HG03196 (cell line): ENCODE data around the gene STARD7.
"Not testable (repeated sequence)": the region's sequence is repeated elsewhere in the genome, so short reads cannot be mapped to it uniquely, and the experiment has no call there.

Source experiments
- ATAC-seq: cut with Tn5 transposase; IDR thresholded peaks from one replicate; pipeline ENCODE4 v1.9.1; 2021; ENCODE audit not compliant: unreplicated experiment

The STARD7 gene

DNA sequence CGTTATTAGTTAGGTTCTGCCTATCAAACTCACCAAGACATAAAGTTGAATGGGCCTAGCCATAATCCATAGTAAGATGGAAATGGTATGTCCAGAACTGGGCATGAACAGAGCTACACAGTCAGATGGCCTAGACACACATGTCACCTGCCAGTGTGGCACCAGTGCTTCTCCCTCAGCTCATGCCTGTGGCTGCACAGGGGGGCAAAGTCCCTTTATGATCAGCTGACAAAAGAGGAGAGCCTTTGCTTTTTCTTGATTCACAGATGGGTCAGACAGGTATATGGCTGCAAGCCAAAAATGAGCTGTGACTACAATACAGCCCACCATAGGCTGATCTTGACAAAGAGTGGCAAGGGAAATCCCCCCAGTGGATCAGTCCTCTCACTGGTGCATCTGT, 28.3 kb upstream of the STARD7 start:
- no peak for ATAC-seq

DNA sequence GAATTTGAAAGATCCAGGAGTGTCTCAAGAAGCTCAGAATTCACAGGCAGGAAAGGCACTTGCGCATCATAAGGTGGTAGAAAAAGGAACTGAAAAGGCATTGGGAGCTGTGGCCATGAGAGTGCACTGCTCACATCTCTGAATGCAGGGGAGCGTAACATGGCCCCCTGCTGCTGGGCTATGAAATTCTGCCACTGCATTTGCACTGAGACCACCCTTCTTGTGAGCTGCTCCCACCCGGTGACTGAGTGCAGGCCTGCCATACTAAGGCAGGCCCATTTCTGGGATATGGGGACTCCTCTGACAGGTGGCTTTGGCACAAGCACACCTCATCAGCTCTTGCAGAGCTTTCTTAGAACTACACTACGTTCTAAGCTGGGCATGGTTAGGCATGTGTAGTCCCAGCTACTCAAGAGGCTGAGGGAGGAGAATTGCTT, 25.3 kb upstream of the STARD7 start:
- peak; percentile 79 for ATAC-seq

DNA sequence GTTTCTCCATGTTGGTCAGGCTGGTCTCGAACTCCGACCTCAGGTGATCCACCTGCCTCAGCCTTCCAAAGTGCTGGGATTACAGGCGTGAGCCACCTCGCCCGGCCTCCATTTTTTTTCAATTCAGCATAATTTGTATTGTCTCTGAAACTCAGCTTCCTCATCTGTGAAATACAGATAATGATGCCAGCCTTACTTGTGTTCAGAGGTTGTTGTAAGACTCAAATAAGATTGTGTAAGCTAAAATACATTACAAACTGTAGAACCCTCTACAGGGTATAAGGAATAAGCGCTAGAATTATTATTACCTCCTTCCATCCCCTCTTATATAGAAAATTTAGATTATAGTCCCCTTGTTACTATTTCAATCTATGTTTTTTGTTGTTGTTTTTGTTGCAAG, 24.8 kb upstream of the STARD7 start:
- no peak for ATAC-seq

DNA sequence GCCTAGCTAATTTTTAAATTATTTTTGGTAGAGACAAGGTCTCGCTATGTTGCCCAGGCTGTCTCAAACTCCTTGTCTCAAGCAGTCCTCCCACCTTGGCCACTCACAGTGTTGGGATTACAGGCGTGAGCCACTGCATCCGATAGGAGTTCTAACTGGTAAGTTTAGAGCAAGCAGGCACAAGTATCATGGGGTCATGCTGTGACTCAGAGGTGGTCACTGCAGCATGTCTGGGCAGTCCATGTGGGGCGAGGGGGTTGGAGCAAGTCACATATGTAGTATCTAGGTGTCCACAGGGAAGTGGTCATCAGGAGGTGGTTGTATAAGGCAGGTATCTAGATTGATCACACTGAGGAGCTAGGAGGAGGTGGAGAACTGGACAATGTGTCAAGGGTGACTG, 22.7 kb upstream of the STARD7 start:
- ATAC-seq, result no peak

DNA sequence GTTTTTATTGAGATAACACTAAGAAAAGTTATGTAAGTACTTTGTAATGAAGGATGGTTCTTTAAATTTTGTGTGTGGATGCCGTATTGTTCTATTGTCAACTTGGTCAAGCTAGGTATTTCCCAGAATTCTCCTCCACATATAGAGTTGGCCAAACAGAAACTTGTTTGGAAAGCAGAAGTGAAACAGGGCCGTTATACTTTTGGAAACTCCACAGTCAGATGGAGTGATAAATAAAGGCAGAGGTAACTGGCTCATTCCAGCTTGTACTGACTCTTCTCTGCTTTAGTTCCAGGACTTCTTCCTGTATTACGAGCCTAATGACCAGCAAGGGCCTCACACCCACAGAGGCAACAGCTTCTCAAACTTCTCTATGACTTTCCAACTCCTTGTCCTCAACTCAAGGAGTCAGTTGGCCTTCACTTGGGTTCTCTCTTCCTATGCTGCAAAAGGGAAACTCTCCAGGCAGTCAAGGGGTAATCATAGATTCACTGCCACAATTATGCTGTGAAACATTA, 16.4 kb upstream of the STARD7 start:
- peak; percentile 76 for ATAC-seq

DNA sequence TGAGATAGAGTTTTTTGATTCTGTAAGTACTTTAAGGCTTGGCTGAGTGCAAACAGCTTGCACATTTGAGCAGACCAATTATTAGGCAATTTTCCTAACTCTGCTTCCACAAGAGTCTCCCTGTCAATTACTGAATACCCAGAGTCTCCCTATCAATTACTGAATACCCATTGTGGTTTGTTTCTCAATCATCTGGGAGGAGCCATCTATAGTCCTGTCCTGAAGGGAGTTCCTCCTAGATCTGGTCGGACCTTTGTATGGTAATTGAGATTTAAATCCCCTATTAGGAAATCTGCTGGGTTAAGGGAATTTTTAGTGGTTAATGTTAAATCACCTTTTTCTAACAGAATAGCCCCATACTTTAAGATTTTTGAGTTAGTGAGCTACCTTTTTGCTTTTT, 12.5 kb upstream of the STARD7 start:
- not testable (repeated sequence) for ATAC-seq

DNA sequence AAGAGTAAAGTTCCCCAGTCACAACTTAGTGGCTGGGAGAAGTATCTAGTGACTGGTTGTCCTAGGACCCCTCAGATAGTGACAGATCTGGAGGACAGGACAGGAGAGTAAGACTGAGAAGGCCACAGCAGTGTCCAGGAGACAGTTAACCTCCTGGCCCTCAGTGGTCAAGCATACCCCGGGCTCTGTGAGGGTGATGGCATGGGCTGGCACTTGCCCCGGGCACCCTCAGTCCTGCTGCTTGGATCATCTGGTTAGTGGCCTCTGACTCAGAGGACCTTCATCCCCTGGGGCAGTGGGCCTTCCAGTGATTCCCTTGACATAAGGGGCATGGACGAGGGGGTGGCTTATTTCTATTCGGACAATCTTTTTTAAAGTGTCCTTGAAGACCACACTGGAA, 11.3 kb upstream of the STARD7 start:
- not testable (repeated sequence) for ATAC-seq

DNA sequence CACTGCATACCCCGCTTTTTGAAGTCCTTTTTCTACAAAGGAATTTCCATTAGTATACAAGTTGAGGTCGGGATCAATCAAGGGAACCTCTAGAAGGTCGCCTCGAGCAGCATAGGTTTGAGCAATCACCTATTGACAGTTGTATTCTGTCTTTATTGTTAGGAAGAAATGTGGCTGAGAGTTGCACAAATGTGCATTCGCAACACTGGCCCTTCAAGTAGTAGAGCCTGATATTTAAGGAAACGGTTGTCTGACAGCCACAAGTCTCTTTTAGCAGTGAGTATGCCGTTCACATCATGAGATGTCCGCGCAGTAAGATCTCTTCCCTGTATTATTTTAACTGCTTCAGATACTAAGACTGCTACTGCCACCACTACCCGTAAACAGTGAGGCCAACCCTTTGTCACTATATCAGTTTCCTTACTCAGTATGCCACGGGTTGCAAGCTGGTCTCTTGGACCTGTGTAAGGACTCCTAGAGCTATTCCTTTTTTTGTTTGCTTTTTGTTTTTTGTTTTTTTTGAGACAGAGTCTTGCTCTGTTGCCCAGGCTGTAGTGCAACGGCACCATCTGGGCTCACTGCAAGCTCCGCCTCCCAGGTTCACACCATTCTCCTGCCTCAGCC, 10.0 kb upstream of the STARD7 start:
- no peak for ATAC-seq

DNA sequence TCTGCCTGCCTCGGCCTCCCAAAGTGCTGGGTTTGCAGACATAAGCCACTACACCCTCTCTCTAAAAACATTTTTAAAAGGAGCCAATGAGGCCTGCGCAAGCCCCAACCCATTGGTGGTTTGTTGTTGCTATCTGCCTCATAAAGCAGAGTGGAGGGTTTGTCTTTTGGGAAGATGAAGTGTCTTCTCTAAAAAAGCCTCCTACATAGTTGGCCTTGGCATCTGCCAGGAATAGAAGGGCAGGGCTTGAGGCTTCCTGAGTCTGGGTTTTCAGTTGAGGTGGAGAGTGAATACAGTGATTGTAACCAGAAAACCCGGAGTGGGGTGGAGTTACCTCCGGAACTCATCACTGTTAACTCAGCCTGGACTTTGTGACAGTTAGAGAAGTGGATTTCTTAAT, 5.9 kb upstream of the STARD7 start:
- no peak for ATAC-seq

DNA sequence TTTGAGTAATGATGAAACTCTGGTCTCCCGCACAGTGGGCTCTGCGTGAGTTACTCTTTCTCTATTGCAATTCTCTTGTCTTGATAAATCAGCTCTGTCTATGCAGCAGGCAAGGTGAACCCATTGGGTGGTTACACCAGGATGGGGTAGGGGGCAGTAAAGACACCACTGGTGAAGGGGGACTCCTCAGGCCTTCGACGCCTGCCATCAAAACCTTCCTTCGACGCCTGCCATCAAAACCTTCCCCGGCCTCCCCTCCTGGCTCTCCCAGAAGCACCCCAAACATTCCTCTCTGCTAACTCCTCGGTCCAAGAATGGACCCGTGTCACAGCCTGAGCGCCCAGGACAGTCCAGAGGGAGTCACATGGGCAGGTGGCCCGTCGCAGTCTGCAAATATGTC, 4.8 kb upstream of the STARD7 start:
- no peak for ATAC-seq

DNA sequence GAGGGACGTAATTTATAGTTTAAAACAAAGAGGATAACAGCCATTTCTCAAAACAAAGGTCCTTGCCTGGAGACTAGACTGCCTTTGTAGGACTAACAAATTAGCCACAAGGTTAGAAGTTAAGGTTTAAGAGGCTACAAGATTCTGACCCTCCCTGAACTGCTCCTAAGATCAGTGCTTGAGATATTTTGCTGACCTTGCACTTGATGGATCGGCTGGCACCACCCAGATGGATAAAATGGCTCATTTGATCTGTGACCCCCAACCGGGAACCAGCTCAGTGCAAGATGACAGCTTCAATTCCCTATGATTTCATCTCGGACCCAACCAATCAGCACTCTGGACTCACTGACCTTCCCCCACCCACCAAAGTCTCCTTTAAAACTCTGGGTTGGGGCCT, 3.7 kb upstream of the STARD7 start:
- no peak for ATAC-seq

DNA sequence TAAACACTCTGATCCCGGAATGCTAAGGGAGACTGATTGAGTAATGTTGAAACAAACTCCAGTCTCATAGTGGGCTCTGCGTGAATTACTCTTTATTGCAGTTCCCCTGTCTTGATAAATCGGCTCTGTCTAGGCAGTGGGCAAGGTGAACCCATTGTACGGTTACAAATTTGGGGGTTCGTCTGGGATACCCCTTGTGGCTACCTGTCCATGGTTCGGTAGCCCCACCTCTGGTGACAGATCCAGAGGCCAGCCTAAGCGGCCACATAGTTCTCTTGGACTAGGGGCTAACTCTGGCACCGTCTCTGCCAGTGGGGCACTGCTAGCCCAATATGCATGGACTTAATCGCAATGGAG, 1.1 kb upstream of the STARD7 start:
- ATAC-seq, result no peak

DNA sequence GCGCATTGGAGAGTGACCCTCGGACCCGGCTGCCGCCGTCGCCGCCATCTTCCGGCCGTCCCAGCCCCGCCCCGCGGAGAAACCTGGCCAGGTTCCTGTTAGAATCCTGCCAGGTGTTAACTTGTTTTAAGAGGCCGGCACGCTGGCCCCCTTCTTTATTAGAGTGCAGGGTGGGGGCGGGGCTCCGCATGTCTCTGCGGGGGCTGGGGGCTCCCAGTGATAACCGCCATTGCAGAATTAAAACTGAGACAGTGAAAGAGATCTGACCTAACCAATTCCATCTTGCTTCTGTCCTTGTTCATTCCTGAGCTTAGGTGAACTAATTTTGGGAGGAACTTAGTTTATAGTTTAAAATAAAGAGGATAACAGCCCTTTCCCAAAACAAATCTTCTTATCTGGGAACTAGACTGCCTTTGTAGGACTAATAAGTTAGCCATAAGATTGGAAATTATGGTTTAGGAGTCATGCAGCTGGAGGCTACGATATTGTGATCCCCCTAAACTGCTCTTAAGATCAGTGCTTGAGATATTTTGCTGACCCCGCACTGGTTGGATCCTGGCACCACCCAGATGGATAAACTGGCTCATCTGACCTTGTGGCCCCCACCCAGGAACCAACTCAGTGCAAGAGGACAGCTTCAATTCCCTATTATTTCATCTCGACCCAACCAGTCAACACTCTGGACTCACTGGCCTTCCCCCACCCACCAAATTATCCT, 543 bp upstream of the STARD7 start:
- ATAC-seq, result no peak

DNA sequence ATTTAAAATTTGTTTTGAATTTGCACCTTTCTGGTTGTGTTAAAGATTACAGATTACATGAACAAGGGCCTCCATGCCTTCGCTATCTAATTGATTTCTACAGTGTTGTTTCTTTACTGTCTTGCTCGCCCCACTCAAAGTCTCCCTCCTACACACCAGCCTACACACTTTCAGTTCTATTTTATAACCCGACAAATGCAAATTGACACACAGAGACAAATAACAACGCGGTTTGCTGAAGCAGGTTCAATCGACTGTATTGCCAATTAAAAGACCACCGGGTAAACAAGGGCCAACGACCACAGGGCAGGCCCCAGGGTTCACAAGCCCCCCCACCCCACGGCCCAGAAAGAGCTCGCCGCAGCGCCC, 869 bp downstream of the STARD7 start:
- no peak for ATAC-seq

DNA sequence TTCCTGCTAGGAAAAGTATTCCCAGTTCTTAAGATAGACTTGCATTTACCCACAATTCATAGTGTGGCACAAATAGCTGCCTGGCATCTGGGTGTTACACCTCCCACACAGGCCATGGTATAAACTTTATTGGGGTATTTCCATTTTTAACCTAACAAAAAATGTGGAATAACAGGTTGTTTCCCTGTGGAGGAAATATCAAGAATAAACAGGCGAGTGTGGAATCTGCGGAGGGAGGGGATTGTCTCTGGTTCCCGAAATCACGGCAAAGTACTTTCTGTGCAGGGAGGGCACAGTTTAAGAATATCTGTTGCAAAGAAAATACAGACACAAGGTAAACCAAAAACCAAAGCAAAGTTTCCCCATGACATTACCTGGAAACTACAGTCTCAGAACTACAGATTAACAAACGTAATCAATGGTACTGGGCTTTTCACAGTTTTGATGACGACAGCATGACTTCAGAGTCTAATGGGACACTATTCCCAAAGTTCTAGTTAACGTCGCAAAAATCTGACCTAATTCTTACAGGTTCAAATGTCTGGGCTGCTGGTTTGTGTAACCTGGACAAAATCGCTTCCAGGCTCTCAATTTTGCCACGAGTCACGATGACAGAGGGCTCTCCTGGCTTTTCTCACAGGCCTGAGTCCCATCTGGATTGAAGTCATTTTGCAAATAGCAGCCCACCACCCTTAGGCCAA, 1.4 kb downstream of the STARD7 start:
- ATAC-seq, result no peak

DNA sequence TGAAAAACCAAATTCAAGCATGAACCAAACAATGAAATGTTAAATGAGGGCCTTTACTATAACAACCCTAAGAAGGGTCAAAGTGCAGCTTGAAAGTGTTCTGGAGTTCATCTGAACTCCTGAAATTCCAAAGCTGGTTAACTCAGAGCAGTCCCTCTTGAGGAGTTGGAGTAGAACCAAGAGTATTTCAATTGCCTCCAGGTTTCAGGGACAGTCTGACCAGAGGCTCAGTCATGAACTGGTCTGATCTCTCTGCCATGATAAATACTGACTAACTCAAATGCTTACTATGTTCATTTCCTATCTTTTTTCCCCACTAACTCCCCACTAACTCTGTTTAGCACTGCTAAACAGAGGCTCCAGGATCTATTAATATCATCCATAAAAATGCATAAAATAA, 2.7 kb downstream of the STARD7 start:
- ATAC-seq, result no peak

DNA sequence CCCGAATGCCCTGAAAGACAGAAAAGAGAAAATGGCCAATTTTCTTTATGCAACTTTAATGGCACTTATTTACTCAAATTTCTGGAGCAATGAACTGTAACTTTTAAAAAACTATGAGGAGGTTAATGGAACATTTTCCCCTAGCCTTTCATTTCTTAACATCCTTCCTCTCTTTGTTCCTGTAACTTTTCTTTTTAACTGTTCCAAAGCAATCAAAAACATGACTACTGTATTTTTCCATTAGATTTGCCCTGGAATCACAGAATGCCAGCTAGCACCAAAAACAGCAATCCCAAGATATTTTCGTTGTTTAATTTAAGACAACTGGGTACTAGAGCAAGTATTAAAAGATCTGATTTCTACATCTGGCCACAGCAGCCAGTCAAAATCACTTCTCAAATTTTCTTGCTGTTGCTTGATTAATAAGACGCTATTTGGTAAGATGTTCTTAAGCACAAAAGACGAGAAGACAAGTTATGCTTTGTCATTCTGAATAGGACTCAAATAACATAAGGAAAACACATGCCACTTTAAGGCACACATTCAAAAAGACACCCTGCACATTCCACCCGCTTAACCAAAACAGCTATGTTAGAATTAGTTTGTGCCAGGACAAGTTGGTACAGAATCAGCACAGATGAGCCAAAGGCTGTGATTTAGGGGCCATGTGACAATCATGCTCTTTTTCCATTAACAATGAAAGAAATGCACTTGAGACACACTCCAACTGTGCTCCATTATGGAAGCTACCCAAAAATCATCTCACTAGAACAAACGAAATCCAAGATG, 3.6 kb downstream of the STARD7 start:
- ATAC-seq, result no peak

DNA sequence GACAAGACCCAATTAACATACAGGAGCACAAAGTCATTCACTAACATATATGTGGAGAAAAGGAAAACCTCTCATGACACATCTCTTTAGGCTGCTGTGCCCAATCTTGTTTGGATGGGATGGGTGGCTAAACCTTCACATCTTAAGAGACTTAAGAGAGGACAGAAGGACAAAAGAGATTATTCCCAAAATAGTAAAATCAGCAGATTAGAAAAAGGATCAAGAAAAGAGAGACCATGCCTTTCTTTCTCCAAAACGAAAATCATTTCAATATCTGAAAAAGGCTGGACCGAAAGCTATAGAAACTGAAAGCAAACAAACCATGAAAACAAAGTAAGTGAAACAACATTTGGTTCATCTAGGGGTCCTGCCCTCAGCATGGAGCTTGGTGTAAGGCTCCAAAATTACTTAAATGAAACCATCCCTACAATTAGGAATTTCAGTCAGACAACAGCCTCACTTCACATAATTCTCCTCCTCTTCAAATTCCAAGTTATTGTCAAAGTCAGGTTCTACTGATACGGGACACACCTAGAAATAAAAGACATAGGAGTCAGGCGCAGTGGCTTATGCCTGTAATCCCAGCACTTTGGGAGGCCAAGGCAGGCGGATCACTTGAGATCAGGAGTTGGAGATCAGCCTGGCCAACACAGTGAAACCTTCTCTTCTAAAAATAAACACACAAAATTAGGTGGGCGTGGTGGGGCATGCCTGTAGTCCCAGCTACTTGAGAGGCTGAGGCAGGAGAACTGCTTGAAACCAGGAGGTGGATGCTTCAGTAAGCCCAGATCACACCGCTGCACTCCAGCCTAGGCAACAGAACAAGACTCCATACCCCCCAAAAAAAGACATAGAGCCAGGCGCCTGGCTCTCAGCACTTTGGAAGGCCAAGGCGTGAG, 5.2 kb downstream of the STARD7 start:
- no peak for ATAC-seq

DNA sequence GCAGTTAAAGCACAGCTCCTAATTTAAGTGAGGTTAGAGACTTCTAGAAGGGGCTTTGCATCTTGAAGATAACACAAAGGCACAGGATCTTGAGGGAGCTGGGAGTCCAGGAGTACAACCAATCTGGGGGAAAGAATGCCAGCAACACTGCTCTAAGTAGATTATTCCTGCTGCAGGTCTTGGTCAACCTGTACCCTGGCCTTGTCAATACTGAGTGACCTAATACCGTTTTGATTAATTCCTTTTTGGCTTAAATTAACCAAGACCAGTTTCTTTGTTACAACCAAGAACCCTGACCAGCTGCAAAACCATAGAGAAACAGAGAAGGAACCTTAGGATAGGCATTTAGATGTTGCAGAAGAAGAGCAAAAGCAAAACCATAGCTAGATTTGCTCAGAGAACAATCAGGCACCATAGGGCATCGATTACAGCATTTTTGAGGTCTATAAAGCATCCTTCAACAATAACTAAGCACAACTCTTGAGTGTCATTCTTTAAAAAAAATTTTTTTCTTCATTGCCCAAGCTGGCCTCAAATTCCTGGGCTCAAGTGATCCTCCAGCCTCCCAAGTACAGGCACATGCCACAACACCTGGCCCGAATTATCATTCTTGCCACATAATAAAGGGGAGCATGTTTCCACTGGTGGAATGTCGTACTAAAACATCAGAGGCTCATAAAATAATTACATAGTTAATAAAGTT, 6.3 kb downstream of the STARD7 start:
- ATAC-seq, result no peak

DNA sequence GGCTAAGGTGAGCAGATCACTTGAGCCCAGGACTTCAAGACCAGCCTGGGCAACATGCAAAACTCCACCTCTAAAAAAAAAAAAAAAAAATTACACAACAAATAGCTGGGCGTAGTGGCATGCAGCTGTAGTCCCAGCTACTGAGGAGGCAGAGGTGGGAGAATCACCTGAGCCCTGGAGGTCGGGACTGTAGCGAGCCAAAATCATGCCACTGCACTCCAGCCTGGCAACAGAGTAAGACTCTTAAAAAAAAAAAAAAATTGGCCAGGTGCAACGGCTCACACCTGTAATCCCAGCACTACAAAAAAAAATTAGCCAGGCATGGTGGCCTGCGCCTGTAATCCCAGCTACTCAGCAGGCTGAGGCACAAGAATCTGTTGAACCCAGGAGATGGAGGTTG, 7.3 kb downstream of the STARD7 start:
- no peak for ATAC-seq
